Tibial artery (tissue), 4 donors: ENCODE results near the gene TMEM35B.
"Not testable (repeated sequence)": the region's sequence is repeated elsewhere in the genome, so short reads cannot be mapped to it uniquely, and the experiment has no call there.

ENCODE experiments used
- DNase-seq, 2 donors: peaks; one replicate each; pipeline ENCODE4 v3.0.0-alpha.2; 2019
- H3K27ac ChIP-seq, 2 donors: fragments of 200-600 bp; sonication (generic) in 1 of 2; 1 replicate in 1 of 2; 2 replicates in 1 of 2; pipeline ENCODE4 v1.5.1; 2018 to 2019; ENCODE audit warnings: mild to moderate bottlenecking in 1 of 2
- H3K27me3 ChIP-seq, 2 donors: fragments of 200-600 bp; sonication (generic) in 1 of 2; one replicate each; pipeline versions ENCODE4 v1.5.1 to v1.6.0; 2016 to 2019
- H3K36me3 ChIP-seq, 3 donors: fragments of 200-600 bp; sonication (generic) in 2 of 3; one replicate each; pipeline ENCODE4 v1.5.1; 2016 to 2019; ENCODE audit warnings: mild to moderate bottlenecking in 2 of 3
- H3K4me1 ChIP-seq, 4 donors: fragments of 200-600 bp; sonication (generic) in 2 of 4; 1 replicate in 3 of 4; 2 replicates in 1 of 4; pipeline ENCODE4 v1.5.1; 2016 to 2019
- H3K4me3 ChIP-seq, 2 donors: fragments of 200-600 bp; sonication (generic) in 1 of 2; 1 replicate in 1 of 2; 2 replicates in 1 of 2; pipeline ENCODE4 v1.5.1; 2018 to 2019; ENCODE audit warnings: mild to moderate bottlenecking in 2 of 2
- H3K9me3 ChIP-seq, 3 donors: fragments of 200-600 bp; sonication (generic) in 1 of 3; one replicate each; pipeline ENCODE4 v1.5.1; 2016 to 2019
- intact Hi-C: fragments of 100-400 bp; cut with DNase I; formaldehyde crosslinking; loops from one replicate; pipeline ENCODE4 v1.15.0; 2023; ENCODE audit warnings: low total_unique reads
- TF ChIP-seq, protein P1 (sequence below), 2 experiments: fragments of 200-600 bp in 1 of 2; fragments of 450-650 bp in 1 of 2; IDR thresholded peaks; one replicate each; pipeline ENCODE4 v1.5.1; 2017 to 2019; ENCODE audit warnings: antibody characterized with exemption in 2 of 2, mild to moderate bottlenecking in 1 of 2, moderate library complexity in 1 of 2

TMEM35B gene

DNA sequence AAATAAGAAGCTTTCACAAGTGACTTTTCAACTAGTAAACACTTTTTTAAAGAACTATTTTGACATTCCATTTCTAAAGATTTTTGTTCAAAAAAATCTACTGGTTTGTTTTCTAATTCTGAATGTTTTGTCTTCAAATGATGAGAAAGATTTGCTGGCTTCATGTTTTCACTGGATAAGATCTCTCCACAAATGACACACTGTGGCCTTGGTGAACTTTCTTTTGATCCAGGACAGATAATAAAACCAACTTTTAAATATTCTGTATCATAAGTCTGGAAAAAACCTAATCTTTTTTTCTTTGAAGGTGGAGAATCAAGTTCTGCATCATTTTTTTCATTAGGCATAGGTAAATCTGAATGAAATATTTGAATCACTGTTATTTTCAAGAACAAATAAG, 3.4 kb upstream of the TMEM35B start:
- Histone ChIP-seq H3K27me3 (no peaks in the 10 kb centered on the region), H3K9me3 (no peaks in the 10 kb centered on the region), H3K4me3 (no peak overlapping the region), H3K27ac (no peak overlapping the region), H3K36me3 (peaks cover 9 to 34% (median 21%) of the 10 kb centered on the region in 3 donors), H3K4me1 (peaks cover 6 to 19% (median 12%) of the 10 kb centered on the region in 4 donors)
- intact Hi-C loops = loop anchor here (10.0 kb wide), 1 partner anchor 46 kb away; the partner anchor contains the start of gene ZMYM6
- DNase-seq = no peak
- TF ChIP-seq, protein P1, sequence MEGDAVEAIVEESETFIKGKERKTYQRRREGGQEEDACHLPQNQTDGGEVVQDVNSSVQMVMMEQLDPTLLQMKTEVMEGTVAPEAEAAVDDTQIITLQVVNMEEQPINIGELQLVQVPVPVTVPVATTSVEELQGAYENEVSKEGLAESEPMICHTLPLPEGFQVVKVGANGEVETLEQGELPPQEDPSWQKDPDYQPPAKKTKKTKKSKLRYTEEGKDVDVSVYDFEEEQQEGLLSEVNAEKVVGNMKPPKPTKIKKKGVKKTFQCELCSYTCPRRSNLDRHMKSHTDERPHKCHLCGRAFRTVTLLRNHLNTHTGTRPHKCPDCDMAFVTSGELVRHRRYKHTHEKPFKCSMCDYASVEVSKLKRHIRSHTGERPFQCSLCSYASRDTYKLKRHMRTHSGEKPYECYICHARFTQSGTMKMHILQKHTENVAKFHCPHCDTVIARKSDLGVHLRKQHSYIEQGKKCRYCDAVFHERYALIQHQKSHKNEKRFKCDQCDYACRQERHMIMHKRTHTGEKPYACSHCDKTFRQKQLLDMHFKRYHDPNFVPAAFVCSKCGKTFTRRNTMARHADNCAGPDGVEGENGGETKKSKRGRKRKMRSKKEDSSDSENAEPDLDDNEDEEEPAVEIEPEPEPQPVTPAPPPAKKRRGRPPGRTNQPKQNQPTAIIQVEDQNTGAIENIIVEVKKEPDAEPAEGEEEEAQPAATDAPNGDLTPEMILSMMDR (IDR thresholded peaks at IDR 0.05) = no peak

DNA sequence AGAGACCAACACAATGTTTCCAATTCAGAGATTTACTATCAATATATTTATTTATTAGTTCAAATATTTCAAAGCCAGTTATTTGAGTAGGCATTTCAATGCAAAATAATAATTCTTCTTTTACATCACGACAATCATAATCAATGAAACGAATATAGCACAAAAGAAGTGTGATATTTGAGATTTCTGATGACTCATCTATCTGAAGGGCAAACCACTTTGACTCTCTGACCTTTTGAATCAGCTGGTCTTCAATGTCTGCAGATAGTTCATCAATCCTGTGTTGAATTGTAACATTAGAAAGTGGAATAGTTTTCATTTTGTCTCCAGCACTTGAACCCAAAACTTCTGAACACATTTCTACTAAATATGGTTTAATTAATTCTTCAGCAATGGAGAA, 3.0 kb upstream of the TMEM35B start:
- H3K9me3 ChIP-seq = no peaks in the 10 kb centered on the region
- TF ChIP-seq, protein P1 (IDR thresholded peaks at IDR 0.05) = no peak
- H3K27ac ChIP-seq = no peak overlapping the region
- peaks cover 6 to 23% (median 17%) of the 10 kb centered on the region in 4 donors for H3K4me1 ChIP-seq
- no peak for DNase-seq
- H3K4me3 ChIP-seq = no peak overlapping the region
- intact Hi-C loops = loop anchor here (10.0 kb wide), 1 partner anchor 47 kb away; the partner anchor contains the start of gene ZMYM6
- H3K36me3 ChIP-seq = peaks cover 9 to 29% (median 21%) of the 10 kb centered on the region in 3 donors
- H3K27me3 ChIP-seq = no peaks in the 10 kb centered on the region

- Histone ChIP-seq H3K27ac (no peak overlapping the region), H3K9me3 (no peaks in the 10 kb centered on the region), H3K27me3 (no peaks in the 10 kb centered on the region), H3K4me1 (peaks cover 6 to 28% (median 19%) of the 10 kb centered on the region in 4 donors), H3K36me3 (peaks cover 9 to 29% (median 21%) of the 10 kb centered on the region in 3 donors), H3K4me3 (no peak overlapping the region)
- TF ChIP-seq, protein P1 (IDR thresholded peaks at IDR 0.05) = no peak
- intact Hi-C loops = loop anchor here (10.0 kb wide), 1 partner anchor 48 kb away; the partner anchor contains the start of gene ZMYM6
- no peak for DNase-seq
These were observed 1.9 kb upstream of the TMEM35B start for GRCh38 chr1:34987018-34987417.

DNA sequence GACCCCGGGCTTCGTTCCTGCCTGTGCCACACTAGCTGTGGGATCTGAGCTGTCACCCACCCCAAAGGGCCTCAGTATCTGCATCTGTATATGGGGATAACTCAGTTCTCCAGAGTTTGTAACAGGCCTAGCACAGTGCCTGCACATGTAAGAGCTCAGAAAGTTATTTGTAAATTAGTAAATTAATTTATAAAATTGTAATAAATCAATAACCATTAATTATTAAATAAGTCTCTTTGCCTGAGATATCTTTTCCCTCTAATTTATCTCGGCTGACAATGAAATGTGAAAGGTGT, 410 bp upstream of the TMEM35B start:
- peaks cover 0 to 30% (median 18%) of the 10 kb centered on the region in 3 donors for H3K36me3 ChIP-seq
- intact Hi-C loops = loop anchor here (10.0 kb wide), 1 partner anchor 49 kb away; the partner anchor contains the start of gene ZMYM6

GRCh38 chr1:34984435-34984792, 733 bp downstream of the TMEM35B start:
- Histone ChIP-seq H3K4me1 (peaks cover 6 to 28% (median 19%) of the 10 kb centered on the region in 4 donors), H3K36me3 (peaks cover 0 to 23% (median 10%) of the 10 kb centered on the region in 3 donors), H3K27ac (peak overlapping the region; percentile 87 to 98), H3K4me3 (peak overlapping the region; percentile 73 to 100), H3K27me3 (no peaks in the 10 kb centered on the region), H3K9me3 (no peaks in the 10 kb centered on the region)
- intact Hi-C loops = loop anchor here (10.0 kb wide), 1 partner anchor 50 kb away; the partner anchor contains the start of gene ZMYM6
- TF ChIP-seq, protein P1 (IDR thresholded peaks at IDR 0.05) = no peak
- DNase-seq = no peak

More for the DNA sequence above, 410 bp upstream of the TMEM35B start:
- H3K4me1 ChIP-seq = peaks cover 6 to 28% (median 19%) of the 10 kb centered on the region in 4 donors
- peak overlapping the region; percentile 87 to 98 for H3K27ac ChIP-seq
- DNase-seq, H3K9me3 ChIP-seq, H3K27me3 ChIP-seq: not testable (repeated sequence)
- H3K4me3 ChIP-seq = peak overlapping the region; percentile 73 to 100

DNA sequence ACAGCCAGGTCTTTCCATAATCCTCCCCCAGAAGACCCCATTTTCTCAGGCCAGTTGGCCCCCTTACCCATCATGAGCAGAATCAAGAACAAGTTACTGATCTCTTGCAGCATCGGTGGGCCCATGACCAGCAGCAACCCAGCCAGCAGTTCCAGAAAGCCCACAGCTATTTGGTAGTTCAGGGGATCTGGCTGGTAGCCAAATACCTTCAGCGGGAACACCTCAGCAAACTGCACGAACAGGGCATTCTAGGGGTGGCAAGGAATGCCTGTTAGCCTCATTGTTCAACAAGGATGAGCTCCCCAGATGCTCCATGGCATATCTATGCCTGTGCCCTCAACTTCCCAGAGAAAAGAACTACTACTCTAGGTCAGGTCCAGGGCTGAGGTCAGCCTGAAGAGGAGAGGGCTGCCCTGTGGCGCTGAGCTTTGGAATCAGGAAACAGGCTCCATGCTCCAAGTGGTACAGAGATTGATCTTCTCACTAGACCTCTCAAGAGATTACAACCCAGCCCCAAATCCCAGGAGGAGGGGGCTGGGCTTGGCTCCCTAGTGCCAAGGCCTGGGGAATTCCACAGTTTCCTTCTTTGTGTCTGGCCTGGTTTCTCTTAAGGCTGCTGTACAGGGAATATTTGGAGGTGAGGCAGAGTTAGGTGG, 1.3 kb downstream of the TMEM35B start:
- no peak for DNase-seq
- Histone ChIP-seq H3K36me3 (peaks cover 0 to 18% (median 10%) of the 10 kb centered on the region in 3 donors), H3K27ac (peak overlapping the region; percentile 87 to 98), H3K4me1 (peaks cover 6 to 28% (median 19%) of the 10 kb centered on the region in 4 donors), H3K27me3 (no peaks in the 10 kb centered on the region), H3K4me3 (peak overlapping the region; percentile 73 to 100), H3K9me3 (no peaks in the 10 kb centered on the region)
- TF ChIP-seq, protein P1 (IDR thresholded peaks at IDR 0.05) = no peak
- intact Hi-C loops = loop anchor here (10.0 kb wide), 1 partner anchor 51 kb away; the partner anchor contains the start of gene ZMYM6
